Endothelial cell of umbilical vein (primary cell): Measurements from ENCODE around the gene FBLN2. TPM values are rescaled to one million over a fixed set of nuclear protein-coding genes. Genes with fewer than 3 reads are reported as not detected.

Experiments
- BruUV-seq: library from RNA; stranded (reverse); fragments of 400-500 nt; replicated peaks from 2 replicates; lab custom pipeline; 2021; lab: Mats Ljungman, UMichigan
- CTCF ChIA-PET: fragments of 300-600, 350-600 bp; sonication (Branson Sonifier 250); formaldehyde crosslinking; loops from one replicate; lab custom pipeline; 2021; ENCODE audit warnings: antibody characterized with exemption, inconsistent platforms; lab: Charles Lee
- POLR2A ChIA-PET: fragments of 300-600, 350-600 bp; sonication (Branson Sonifier 250); formaldehyde crosslinking; loops from one replicate; lab custom pipeline; 2021; ENCODE audit warnings: antibody characterized with exemption, inconsistent platforms; lab: Charles Lee
- DNase-seq: peaks from one replicate; pipeline ENCODE4 v3.0.0-alpha.2; 2011; ENCODE audit warnings: low read depth, low spot score
- FAIRE-seq: peaks from 2 replicates; lab custom pipeline; 2011; peaks lifted over from hg19 to GRCh38; lab: Jason Lieb, UNC
- H2AFZ ChIP-seq: 2 replicates; pipeline ENCODE4 v1.6.0; 2012; ENCODE audit warnings: low read depth, low read length, control low read depth, inconsistent platforms
- H3K27ac ChIP-seq: 2 replicates; pipeline ENCODE4 v1.5.1; 2011; ENCODE audit warnings: low read depth, mild to moderate bottlenecking, control low read depth, low read length, moderate library complexity; ENCODE audit not compliant: insufficient read depth
- H3K27me3 ChIP-seq, 2 experiments: 2 replicates each; pipeline versions ENCODE4 v1.6.0 to v1.6.1; 2011; ENCODE audit warnings: low read length in 2 of 2, mixed read lengths in 1 of 2; ENCODE audit not compliant: control insufficient read depth in 2 of 2, insufficient read depth in 2 of 2
- H3K36me3 ChIP-seq, 2 experiments: 2 replicates in 1 of 2; 3 replicates in 1 of 2; pipeline ENCODE4 v1.5.1; 2011; ENCODE audit warnings: low read length in 2 of 2, mild to moderate bottlenecking in 1 of 2, moderate library complexity in 1 of 2; ENCODE audit not compliant: control insufficient read depth in 2 of 2, insufficient read depth in 2 of 2; ENCODE audit errors: extremely low read depth in 1 of 2
- H3K4me1 ChIP-seq: 3 replicates; pipeline ENCODE4 v1.5.1; 2011; ENCODE audit warnings: mild to moderate bottlenecking, low read length; ENCODE audit not compliant: control insufficient read depth, insufficient read depth; ENCODE audit errors: extremely low read depth
- H3K4me2 ChIP-seq: 2 replicates; pipeline ENCODE4 v1.6.1; 2011; ENCODE audit warnings: low read length, control low read depth, mixed read lengths; ENCODE audit not compliant: insufficient read depth
- H3K4me3 ChIP-seq, 3 experiments: fragments of 200-600 bp in 1 of 3; sonication (generic), shearing (Covaris generic) in 1 of 3; replicated peaks in 1 of 3; 2 replicates each; pipeline ENCODE4 v1.5.1; 2011 to 2016; ENCODE audit warnings: control low read depth in 3 of 3, low read length in 3 of 3, mild to moderate bottlenecking in 2 of 3, inconsistent platforms in 1 of 3, low read depth in 1 of 3, moderate library complexity in 1 of 3; ENCODE audit not compliant: insufficient read depth in 1 of 3
- H3K79me2 ChIP-seq: 2 replicates; pipeline ENCODE4 v1.6.0; 2012; ENCODE audit warnings: low read length, inconsistent platforms; ENCODE audit not compliant: control insufficient read depth, insufficient read depth
- H3K9ac ChIP-seq: replicated peaks from 2 replicates; pipeline ENCODE3; 2011; ENCODE audit warnings: low read length, control low read depth; ENCODE audit not compliant: insufficient read depth; ENCODE audit errors: extremely low read depth
- H3K9me1 ChIP-seq: replicated peaks from 3 replicates; pipeline ENCODE4 v1.6.0; 2011; ENCODE audit warnings: mild to moderate bottlenecking, low read length; ENCODE audit not compliant: control insufficient read depth, insufficient read depth; ENCODE audit errors: extremely low read depth
- H3K9me3 ChIP-seq: replicated peaks from 2 replicates; pipeline ENCODE4 v1.5.1; 2012; ENCODE audit warnings: low read length, inconsistent platforms; ENCODE audit not compliant: control insufficient read depth, insufficient read depth
- H4K20me1 ChIP-seq: replicated peaks from 2 replicates; pipeline ENCODE3; 2011; ENCODE audit warnings: mild to moderate bottlenecking, low read length; ENCODE audit not compliant: control insufficient read depth, insufficient read depth; ENCODE audit errors: extremely low read depth
- EZH2 ChIP-seq: IDR thresholded peaks from 2 replicates; pipeline ENCODE4 v1.6.1; 2012; ENCODE audit warnings: borderline replicate concordance, low read depth, mild to moderate bottlenecking, moderate library complexity, low read length, inconsistent platforms; ENCODE audit not compliant: severe bottlenecking
- FOS ChIP-seq: IDR thresholded peaks from 2 replicates; pipeline ENCODE4 v1.6.1; 2011; ENCODE audit warnings: mild to moderate bottlenecking, low read length, moderate library complexity, borderline replicate concordance; ENCODE audit not compliant: insufficient read depth
- GATA2 ChIP-seq: IDR thresholded peaks from 2 replicates; pipeline ENCODE4 v1.7.0; 2011; ENCODE audit warnings: low read depth, mild to moderate bottlenecking, moderate library complexity, mixed read lengths, low read length; ENCODE audit not compliant: insufficient read length, insufficient read depth
- JUN ChIP-seq: IDR thresholded peaks from 2 replicates; pipeline ENCODE4 v1.6.1; 2011; ENCODE audit warnings: borderline replicate concordance, low read depth; ENCODE audit not compliant: insufficient read length, insufficient read depth
- MYC ChIP-seq: IDR thresholded peaks from one replicate; pipeline ENCODE4 v1.6.1; 2011; ENCODE audit warnings: mild to moderate bottlenecking, low read depth, low read length
- POLR2A ChIP-seq: IDR thresholded peaks from 2 replicates; pipeline ENCODE4 v1.6.1; 2012; ENCODE audit warnings: low read depth, mild to moderate bottlenecking, control low read depth, low read length
- POLR2AphosphoS5 ChIP-seq: IDR thresholded peaks from 2 replicates; pipeline ENCODE4 v1.6.1; 2012; ENCODE audit warnings: low read depth, mild to moderate bottlenecking, control low read depth, low read length, moderate library complexity; ENCODE audit not compliant: insufficient read depth
- dilution Hi-C: fragments of 300-500 bp; cut with MboI; formaldehyde crosslinking; loops from one replicate; pipeline ENCODE4 v1.15.0; 2019; ENCODE audit warnings: low sequenced_read_pairs; ENCODE audit not compliant: extremely low pct_ligation_motif_present
- intact Hi-C: fragments of 100-400 bp; cut with micrococcal nuclease; formaldehyde crosslinking; loops from one replicate; pipeline ENCODE4 v1.10.0; 2022
- polyA plus RNA-seq, 4 experiments: library from polyadenylated mRNA; depleted of rRNA in 3 of 4; stranded (reverse) in 3 of 4; unstranded in 1 of 4; fragments of >200 nt; gene quantifications; 2 replicates each; pipeline versions ENCODE4 v1.2.1 to v1.2.3, GENCODE V29; 2011 to 2012; ENCODE audit warnings: missing spikeins in 1 of 4
- total RNA-seq: library from RNA; stranded (reverse); gene quantifications from 2 replicates; pipeline ENCODE4 v1.2.3, GENCODE V29; 2021
- TF ChIP-seq, protein P1 (sequence below), 2 donors: IDR thresholded peaks; 1 replicate in 1 of 2; 2 replicates in 1 of 2; pipeline ENCODE4 v1.5.1; 2011; ENCODE audit warnings: low read length in 2 of 2, mild to moderate bottlenecking in 2 of 2, moderate library complexity in 2 of 2, control low read depth in 1 of 2, inconsistent platforms in 1 of 2, low read depth in 1 of 2; ENCODE audit not compliant: insufficient read depth in 1 of 2; ENCODE audit errors: extremely low read depth in 1 of 2
- TF ChIP-seq, protein P2 (sequence below): IDR thresholded peaks from 2 replicates; pipeline ENCODE4 v1.6.1; 2011; ENCODE audit not compliant: insufficient read depth, insufficient read length

Gene FBLN2
- total and polyA plus RNA-seq, 2 donors (not counting 3 experiments of a cell fraction or from before 2014, with no cell fraction given): 1.4 to 1.9 TPM

DNA sequence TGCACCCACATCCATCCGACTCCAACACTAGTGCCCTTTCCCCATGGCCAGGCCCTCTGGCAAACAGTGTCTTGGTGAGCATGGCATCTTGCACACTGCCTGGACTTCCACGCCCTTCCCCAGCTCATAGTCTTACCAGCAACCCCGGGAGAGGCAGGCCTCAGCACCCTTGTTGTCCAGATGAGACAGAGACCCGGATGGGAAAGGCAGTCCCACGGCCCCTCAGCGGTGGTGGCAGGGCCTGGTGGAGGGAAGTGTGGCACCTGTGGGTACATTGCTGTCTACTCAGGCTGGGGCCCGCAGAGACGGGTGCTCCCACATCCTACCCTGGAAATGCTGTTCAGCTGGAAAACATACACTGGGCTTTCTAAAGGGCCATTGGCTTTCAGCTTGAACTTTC, 40.4 kb upstream of the FBLN2 start:
- H3K9me1 ChIP-seq: no peaks in the 10 kb centered on the region
- no peaks in the 10 kb centered on the region for H3K9me3 ChIP-seq
- H3K36me3 ChIP-seq: no peaks in the 10 kb centered on the region
- TF ChIP-seq, protein P1, sequence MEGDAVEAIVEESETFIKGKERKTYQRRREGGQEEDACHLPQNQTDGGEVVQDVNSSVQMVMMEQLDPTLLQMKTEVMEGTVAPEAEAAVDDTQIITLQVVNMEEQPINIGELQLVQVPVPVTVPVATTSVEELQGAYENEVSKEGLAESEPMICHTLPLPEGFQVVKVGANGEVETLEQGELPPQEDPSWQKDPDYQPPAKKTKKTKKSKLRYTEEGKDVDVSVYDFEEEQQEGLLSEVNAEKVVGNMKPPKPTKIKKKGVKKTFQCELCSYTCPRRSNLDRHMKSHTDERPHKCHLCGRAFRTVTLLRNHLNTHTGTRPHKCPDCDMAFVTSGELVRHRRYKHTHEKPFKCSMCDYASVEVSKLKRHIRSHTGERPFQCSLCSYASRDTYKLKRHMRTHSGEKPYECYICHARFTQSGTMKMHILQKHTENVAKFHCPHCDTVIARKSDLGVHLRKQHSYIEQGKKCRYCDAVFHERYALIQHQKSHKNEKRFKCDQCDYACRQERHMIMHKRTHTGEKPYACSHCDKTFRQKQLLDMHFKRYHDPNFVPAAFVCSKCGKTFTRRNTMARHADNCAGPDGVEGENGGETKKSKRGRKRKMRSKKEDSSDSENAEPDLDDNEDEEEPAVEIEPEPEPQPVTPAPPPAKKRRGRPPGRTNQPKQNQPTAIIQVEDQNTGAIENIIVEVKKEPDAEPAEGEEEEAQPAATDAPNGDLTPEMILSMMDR (IDR thresholded peaks at IDR 0.05; ENCODE audit: extremely low read depth in 1 of 2, insufficient read depth in 1 of 2, low read depth in 1 of 2, low read length in 2 of 2): no peak
- TF ChIP-seq, protein P2, sequence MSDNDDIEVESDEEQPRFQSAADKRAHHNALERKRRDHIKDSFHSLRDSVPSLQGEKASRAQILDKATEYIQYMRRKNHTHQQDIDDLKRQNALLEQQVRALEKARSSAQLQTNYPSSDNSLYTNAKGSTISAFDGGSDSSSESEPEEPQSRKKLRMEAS: no peak
- TF ChIP-seq EZH2: no peak
- no peak for TF ChIP-seq FOS
- no peak for TF ChIP-seq GATA2
- TF ChIP-seq POLR2AphosphoS5: no peak
- TF ChIP-seq JUN: no peak
- no peak for TF ChIP-seq POLR2A
- no peak for TF ChIP-seq MYC
- ChIA-PET CTCF (interaction anchor here (1.4 to 3.0 kb wide), 3 partner anchors 13 to 149 kb away, joined by 5 to 27 read pairs (median 15); no protein-coding TSS in a partner anchor), POLR2A (no interaction called here)
- no peak overlapping the region for H2AFZ ChIP-seq
- no TSS peak for BruUV-seq
- FAIRE-seq (no peak), DNase-seq (no peak)
- dilution Hi-C loops: no loop called here
- H3K27me3 ChIP-seq: no peaks in the 10 kb centered on the region
- no peak overlapping the region for H3K27ac ChIP-seq
- no peak overlapping the region for H3K9ac ChIP-seq
- H3K79me2 ChIP-seq: no peaks in the 10 kb centered on the region
- no peak overlapping the region for H3K4me2 ChIP-seq
- intact Hi-C loops: no loop called here
- no peak overlapping the region for H3K4me3 ChIP-seq
- no peaks in the 10 kb centered on the region for H3K4me1 ChIP-seq
- H4K20me1 ChIP-seq: no peaks in the 10 kb centered on the region
